Right lobe of liver (tissue), 4 donors: ENCODE data around the gene CXorf49.
"Not testable (repeated sequence)": the region's sequence is repeated elsewhere in the genome, so short reads cannot be mapped to it uniquely, and the experiment has no call there.

Source experiments
- POLR2A ChIP-seq: fragments of 450-650 bp; IDR thresholded peaks from one replicate; pipeline ENCODE4 v1.6.1; 2017; ENCODE audit warnings: antibody characterized with exemption, mild to moderate bottlenecking
- TF ChIP-seq, protein P1 (sequence below), 4 donors: fragments of 200-600 bp in 3 of 4; fragments of 450-650 bp in 1 of 4; IDR thresholded peaks; one replicate each; pipeline versions ENCODE4 v1.5.1 to v1.8.0; 2016 to 2022; ENCODE audit warnings: antibody characterized with exemption in 4 of 4, mild to moderate bottlenecking in 2 of 4
- donor health status: DM: no; HTN: no; CAD: no.
- donor health status: DM: no; HTN: no; CAD: no.
- donor health status: DM: no; HTN: yes; CAD: no.

DNA sequence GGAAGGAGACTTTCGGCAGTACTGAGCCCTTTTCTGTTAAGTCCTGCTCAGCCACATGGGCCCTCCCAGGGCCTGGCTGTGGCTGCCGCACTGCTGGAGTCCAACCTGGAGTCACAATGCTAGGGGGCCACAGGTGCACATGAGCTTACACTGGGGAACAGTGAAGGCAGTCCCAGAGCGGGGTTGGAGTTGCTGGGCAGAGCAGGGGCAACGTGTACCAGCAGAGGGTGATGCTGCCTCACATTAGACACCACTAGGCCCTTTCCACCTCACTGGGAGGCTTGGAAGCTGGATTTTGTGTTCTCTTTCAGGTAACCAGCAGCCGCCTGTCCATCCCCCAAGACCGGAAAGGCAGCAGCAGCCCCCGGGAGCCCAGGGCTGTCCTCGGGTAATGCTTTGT is 47.5 kb upstream of the CXorf49 start:
- TF ChIP-seq, protein P1, sequence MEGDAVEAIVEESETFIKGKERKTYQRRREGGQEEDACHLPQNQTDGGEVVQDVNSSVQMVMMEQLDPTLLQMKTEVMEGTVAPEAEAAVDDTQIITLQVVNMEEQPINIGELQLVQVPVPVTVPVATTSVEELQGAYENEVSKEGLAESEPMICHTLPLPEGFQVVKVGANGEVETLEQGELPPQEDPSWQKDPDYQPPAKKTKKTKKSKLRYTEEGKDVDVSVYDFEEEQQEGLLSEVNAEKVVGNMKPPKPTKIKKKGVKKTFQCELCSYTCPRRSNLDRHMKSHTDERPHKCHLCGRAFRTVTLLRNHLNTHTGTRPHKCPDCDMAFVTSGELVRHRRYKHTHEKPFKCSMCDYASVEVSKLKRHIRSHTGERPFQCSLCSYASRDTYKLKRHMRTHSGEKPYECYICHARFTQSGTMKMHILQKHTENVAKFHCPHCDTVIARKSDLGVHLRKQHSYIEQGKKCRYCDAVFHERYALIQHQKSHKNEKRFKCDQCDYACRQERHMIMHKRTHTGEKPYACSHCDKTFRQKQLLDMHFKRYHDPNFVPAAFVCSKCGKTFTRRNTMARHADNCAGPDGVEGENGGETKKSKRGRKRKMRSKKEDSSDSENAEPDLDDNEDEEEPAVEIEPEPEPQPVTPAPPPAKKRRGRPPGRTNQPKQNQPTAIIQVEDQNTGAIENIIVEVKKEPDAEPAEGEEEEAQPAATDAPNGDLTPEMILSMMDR (IDR thresholded peaks at IDR 0.05): not testable (repeated sequence)
- not testable (repeated sequence) for TF ChIP-seq POLR2A
